ENCODE data around the gene MCOLN2. TPM values are rescaled to one million over a fixed set of nuclear protein-coding genes. Genes with fewer than 3 reads are reported as not detected.
"Not testable (repeated sequence)": the region's sequence is repeated elsewhere in the genome, so short reads cannot be mapped to it uniquely, and the experiment has no call there.

Gene MCOLN2
- total RNA-seq, 2 experiments from 2014 or later: 101 to 103 TPM

DNA sequence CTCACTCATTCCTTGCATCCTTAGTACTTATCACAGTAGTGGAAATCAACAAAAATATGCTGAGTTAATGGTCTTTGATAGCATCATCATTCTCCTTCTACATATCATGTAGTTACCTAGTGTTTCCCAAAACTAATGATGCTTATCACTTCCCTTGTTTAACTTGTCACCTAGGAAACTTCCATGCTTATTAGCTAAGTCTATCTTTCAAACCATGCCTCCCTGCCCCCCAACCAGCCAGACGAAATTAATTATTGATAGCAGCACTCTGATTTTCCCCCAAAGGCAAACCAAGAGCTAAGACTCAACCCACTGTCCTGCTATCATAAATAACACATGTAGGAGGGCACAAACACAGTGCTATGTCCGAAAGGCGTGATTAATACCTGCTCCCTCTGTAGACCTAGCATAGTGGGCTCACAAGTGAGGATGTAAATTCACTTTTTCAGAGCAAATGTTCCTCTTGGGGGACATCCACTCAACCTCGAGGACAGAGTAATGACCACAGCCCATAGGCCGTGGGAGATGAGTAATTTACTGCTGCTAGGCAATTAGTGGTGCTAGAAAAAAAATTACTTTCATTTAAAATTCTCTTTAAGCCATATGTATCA lies 78.1 kb downstream of the MCOLN2 start:
- ChIA-PET CTCF (no interaction called here), POLR2A (no interaction called here)

DNA sequence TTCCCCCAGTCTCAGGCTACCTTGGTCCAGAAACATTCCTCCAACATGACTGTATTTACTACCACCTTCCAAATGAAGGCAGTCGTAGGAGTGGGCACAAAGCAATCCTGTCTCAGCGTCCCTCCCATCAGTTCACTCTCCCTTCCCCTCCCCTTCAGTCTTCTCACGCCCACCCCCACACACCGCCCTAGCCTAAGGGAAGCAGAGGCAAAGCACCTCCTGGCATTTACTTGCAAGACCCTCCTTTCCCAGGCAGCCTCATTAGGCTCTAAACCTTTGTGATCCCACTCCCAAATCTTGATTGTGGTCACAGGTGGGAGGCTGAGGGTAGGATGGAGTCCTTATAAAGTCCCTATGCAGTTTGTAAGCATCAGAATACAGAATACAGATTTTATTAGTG lies 80.0 kb downstream of the MCOLN2 start:
- ChIA-PET CTCF (no interaction called here), POLR2A (no interaction called here)

DNA sequence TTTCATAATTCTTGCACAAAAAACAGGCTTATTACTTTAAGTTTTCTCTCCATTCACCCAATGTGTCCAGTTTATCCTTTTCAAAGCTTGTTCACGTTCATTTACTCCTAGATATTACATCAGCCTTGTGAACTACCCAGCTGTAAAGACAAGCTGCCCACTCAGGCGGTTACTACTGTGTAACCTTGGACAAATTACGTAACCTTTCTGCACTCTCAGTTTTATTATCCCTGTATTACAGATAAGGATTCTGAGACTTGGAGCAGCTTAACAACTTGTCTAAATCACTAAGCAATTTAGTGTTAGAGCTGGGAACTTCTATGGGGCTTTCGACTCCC lies 83.4 kb downstream of the MCOLN2 start:
- ChIA-PET CTCF (interaction anchor here (0.9 kb wide), 1 partner anchor 10 kb away, joined by 3 read pairs; no protein-coding TSS in a partner anchor), POLR2A (no interaction called here)

DNA sequence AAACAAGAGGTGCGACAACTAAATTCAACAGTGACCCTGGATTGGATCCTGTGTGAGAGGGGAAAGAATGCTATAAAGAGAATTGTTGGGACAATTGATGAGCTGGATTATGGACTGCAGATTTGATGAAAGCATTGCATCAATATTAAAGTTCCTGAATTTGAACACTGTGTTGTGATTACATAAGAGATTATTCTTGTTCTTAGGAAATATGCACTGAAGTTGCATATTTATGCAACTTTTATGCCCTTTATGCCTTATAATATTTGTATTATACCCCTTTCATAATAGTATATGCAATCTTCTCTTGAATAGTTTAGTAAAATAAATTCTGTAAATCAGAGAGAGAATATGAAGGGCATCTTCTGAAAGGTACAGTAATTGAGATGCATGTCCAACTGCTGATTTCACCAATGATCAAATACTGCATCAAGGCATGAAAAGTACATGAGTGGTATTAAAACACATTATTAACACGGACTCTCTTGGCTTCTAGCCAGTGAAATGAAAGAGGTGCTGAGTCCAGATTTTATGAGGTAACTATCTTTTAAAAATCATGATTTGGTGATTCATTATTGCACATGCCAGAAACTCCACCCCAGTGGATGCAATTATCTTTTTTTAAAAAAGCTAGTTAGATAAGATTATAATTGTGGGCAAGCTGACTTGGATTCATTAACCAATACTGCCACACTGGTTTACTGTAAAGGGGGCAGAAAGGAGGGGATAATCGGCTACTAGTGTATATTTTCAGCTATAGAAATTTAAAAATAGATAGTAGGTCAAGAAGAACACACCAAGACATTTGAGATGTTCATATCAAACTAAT lies 84.0 kb downstream of the MCOLN2 start:
- ChIA-PET POLR2A (no interaction called here), CTCF (no interaction called here)

DNA sequence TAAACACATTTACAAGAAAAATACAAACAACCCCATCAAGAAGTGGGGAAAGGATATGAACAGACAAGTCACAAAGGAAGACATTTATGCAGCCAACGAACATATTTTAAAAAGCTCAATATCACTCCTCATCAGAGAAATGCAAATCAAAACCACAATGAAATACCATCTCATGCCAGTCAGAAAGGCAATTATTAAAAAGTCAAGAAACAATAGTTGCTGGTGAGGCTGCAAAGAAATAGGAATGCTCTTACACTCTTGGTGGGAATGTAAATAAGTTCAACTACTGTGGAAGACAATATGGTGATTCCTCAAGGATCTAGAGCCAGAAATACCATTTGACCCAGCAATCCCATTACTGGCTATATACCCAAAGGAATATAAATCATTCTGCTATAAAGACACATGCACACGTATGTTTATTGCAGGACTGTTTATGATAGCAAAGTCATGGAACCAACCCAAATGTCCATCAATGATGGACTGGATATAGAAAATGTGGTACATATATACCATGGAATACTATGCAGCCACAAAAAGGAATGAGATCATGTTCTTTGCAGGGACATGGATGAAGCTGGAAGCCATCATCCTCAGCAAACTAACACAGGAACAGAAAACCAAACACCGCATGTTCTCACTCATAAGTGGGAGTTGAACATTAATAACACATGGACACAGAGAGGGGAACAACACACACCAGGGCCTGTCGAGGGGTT lies 88.0 kb downstream of the MCOLN2 start:
- POLR2A ChIA-PET, CTCF ChIA-PET: not testable (repeated sequence)

DNA sequence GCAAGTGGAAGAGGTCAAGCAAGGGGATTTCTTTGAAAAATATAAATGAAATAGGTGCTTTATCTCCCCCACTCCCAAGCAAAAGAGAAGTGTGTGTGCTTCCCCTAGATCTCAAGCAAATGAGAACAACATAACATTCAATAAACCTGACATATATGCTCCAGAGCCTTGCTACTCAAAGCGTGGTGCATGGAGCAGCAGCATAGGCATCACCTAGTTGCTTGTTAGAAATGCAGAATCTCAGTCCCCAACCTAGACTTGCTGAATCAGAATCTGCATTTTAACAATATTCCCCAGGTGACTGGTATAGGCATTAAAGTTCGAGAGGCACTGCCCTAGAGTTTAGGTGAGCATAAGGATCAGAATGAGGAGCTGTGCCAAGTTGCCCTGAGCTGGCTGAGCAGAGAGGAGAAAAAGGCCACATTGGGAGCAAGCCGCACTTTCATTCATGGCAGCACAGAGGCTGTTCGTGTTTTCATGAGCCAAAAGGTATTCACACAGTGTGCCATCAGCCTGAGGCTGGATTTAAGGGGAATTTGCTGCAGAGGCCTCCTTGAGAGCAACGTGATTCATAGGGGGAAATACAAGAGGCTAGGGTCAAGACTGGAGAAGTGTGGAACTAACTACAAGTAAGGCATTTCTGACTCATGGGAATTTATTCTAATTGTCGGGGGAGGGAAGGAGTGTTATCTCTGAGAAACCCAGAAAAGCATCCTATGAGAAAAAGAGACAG lies 89.7 kb downstream of the MCOLN2 start:
- ChIA-PET CTCF (no interaction called here), POLR2A (no interaction called here)

DNA sequence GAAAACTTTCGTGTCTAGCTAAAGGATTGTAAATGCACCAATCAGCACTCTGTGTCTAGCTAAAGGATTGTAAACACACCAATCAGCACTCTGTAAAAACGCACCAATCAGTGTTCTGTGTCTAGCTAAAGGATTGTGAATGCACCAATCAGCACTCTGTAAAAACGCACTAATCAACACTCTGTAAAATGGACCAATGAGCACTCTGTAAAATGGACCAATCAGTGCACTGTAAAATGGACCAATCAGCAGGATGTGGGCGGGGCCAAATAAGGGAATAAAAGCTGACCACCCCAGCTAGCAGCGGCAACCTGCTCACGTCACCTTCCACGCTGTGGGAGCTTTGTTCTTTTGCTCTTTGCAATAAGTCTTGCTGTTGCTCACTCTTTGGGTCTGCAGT lies 94.2 kb downstream of the MCOLN2 start:
- POLR2A ChIA-PET, CTCF ChIA-PET: not testable (repeated sequence)

DNA sequence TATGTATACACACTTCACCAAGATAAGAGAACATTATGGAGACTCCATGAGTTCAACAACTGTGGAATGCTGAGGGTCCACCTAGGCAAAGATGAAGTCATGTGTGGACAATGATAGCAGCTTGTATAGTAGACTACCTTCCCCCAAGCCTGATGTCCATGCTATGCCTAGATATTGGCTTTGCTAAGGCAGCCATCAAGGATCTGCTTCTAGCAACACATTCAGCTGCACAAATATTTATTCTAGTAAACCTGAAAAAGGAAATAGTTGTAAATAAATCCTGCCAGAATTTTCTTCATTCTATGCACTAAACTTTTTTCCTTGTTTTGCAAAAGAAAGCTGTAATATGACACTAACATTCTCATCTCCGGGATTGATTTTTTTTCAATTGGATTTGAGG lies 96.9 kb downstream of the MCOLN2 start:
- CTCF ChIA-PET: no interaction called here
- POLR2A ChIA-PET: no interaction called here

DNA sequence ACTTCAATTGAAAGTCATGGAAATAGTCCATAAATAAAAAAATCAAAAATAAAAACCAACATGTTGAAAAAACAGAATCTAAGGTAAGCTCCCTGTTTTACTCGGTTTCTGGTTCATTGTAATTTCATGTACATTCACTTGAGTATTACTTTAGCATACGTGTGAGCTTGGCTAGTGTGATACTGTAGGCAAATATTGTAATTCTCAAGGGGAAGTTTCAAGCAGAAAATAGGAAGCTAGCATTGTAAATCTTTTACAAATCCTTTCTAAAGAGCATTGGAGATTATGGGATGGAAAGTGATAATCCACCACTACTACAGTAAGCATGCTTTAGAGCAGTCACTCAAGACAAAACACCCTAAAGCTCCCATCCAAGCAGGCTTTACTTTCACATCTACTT lies 100.6 kb downstream of the MCOLN2 start:
- POLR2A ChIA-PET: no interaction called here
- CTCF ChIA-PET: interaction anchor here (0.7 kb wide), 1 partner anchor 114 kb away, joined by 4 read pairs; no protein-coding TSS in a partner anchor

DNA sequence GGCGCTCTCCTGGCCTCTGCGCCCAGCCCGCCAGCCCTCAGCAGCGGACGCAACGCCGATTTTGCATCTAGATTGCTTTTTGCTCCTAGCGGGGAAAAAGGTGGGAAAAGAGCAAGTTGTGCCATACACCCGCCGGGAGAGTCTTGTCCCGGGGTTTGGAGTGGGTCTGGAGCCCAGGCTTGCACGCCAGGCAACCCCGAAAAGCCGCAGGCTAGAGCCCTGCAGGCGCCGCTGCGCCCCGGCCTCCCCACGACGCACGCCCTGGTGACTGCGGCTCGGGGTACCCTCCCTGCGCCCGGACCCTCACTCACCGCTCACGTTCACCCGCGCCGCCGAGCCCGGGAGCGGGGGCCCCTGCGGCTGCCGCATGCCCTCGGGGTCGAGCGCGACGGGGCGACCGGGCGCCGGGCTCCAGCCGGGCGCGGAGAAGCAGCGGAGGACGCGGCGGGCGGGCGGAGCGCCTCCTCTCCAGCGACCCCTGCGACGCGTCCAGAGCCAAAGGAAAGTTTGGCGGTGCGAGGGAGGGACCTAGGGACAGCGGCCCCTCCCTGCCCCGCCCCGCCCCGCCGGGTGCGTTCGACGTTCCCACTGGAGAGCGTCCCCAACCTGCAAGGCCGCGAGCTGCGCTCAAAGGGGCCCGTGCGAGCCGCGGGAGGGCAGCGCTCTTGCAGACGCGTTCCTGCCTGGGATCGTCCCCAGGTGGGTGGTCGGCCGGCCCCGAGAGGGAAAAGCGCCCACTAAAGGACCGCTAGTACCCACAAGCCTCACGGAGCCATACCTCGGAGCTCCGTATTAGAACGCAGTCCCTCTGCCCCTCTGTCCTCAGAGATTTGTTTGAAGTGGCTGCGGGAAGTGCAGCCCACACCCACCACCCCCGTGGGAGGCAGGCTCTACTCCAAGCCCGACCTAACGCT lies 104.0 kb downstream of the MCOLN2 start, which contains the start of gene LPAR3:
Gene LPAR3 (minus strand): TSS at position 502 of the 914 bp plus-strand sequence. CDS start 27,086 bp downstream, outside the sequence.
- POLR2A ChIA-PET: no interaction called here
- CTCF ChIA-PET: no interaction called here

DNA sequence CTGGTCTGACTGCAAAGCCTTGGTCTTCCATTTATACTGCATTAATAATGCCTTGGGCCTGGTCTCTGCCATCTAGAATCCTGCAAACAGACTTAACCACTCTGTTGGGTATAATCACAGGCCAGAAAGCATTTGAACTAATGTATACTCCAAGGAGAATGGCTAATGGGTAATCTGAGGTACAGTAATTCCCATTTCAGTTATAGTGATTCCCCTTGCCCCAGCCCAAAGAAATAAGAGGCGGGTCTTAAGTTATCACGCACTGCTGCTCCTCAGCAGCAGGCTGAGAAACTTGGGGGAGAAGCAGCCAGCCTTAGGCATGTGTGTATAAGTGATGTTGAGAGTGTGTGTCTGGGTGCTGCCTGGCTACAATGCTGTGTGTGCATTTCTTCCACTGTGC lies 106.3 kb downstream of the MCOLN2 start:
- POLR2A ChIA-PET: no interaction called here
- CTCF ChIA-PET: no interaction called here

DNA sequence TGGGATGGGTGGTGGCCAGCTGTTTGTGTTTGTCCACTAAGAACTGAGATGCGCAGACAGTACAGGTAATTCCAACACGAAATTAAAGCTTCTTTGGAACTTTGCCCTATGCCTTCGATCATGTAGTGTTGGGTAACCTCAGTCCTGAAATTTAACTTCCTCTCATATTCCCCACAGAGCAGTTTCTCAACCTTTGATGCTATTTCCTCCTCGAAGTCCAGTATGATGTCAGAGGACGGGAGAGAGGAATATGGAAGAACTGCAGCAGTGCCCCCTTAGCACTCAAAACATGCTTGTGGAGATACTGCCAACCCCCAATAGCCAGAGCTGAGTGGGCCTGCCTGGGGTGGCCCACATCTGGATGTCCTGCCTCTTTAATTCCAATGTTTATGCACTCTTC lies 107.5 kb downstream of the MCOLN2 start:
- POLR2A ChIA-PET: no interaction called here
- CTCF ChIA-PET: no interaction called here

DNA sequence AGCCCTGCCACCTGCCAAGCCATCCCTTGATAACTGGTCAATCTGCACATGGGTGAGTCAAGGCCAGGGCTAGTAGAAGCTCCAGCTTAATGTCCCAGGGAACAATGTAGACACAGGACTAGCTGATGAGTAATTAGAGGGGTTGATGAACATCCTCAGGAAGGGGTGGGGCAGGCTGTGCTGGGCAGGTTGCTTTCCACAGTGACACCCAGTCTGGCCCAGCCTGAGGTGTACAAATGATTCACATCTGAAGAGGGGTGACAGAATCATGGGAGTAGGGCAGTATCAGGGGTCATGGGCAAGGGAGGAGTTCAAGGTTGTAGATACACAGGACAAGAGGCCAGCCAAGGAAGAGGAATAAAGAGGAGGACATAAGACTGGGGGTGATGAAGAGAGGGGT lies 108.2 kb downstream of the MCOLN2 start:
- CTCF ChIA-PET: no interaction called here
- POLR2A ChIA-PET: no interaction called here

DNA sequence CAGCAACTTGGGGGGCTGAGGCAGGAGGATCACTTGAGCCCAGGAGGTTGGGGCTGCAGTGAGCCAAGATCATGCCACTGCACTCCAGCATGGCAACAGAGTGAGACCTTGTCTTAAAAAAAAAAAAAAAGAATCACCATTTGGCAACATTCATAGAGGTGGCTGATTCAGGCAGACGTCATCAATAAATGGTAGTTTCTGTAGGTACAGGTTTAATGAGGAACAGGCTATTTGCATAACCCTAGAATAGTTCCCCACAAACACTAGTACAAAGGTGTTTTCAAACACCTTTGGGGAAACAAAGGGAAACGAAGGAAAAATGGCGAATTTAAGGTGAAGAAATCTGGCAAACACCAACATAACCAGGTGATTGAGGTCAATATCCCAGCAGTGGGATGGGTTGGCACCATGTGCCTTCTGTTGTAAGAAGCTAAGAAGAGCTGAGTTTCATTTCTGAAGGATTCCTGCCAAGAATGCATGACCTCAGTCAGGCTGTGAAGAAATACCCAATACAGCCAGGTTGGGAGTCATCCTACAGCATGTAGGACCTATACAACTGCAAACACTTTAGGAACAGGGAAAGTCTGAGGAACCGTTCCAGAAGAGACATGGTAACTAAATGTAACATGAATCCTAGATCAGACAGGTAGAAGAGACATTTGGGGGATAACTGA lies 109.5 kb downstream of the MCOLN2 start:
- POLR2A ChIA-PET: no interaction called here
- CTCF ChIA-PET: no interaction called here

DNA sequence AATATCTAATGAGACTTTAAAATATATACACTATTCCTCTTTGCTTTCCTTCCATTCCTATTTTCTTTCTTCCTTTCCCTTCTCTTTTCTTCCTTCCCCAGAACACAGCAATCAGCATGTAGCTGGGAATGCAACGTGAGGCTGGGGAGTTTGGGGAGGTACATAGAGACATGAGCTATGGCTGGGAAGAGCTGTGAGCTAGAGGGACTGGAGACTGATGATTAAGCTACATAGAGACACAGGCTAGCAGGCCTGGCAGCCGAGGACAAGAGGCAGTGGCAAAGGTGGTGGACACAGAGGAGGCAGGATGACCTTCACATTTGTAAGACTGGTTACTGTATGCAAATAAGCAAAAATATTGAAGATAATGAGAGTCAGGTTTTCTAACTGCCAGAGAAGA lies 111.4 kb downstream of the MCOLN2 start:
- CTCF ChIA-PET: no interaction called here
- POLR2A ChIA-PET: no interaction called here

DNA sequence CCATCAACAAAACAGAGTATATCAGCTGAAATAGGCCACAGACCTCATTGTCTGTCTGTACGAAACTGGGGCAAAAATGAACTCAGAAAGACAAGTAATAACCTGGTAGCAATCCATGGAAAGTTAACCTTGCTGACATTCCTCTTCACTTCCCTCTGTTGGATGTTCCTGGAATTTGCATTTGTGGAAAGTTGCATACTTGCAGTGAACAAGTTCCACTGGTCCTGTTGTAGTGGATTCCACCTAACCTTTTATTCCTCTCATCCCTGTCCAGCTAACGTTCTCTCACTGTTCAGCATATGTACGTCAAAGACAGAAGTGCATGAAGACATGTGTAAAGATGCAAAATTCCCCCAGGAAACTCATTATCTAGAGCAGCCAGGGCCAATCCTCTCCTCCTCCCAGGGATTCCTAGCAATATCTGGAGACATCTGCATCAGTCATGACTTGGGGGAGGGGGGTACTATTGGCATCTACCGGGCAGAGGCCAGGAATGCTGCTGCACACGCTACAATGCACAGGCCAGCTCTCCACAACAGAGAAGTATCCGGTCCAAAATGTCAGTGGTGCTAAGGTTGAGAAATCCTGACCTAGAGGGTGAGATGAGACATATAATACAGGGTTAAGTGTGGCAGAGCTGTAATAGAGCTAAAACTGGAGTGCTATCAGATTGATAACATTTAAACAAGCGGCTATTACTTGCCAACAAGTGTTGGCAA lies 112.1 kb downstream of the MCOLN2 start:
- CTCF ChIA-PET: interaction anchor here (0.6 kb wide), 1 partner anchor 680 kb away, joined by 3 read pairs; no protein-coding TSS in a partner anchor
- POLR2A ChIA-PET: no interaction called here

DNA sequence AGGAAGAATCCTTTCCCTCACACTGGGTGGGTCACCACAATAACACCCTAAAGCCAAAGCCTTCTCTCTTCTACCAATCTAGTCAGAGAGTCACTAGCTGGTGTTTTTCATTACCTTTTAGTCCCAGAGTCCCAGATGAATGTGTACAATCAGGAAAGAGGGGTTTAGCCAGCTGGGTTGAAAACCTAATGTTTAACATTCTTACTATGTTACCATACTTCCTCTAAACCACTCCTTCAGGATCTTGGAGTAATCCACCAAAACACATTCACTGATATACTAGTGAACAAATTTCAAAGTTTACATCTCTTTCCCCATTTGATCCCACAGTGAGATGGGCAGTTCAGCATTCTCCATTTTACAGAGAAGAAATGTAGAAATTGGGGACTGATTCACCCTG lies 113.6 kb downstream of the MCOLN2 start:
- POLR2A ChIA-PET: no interaction called here

DNA sequence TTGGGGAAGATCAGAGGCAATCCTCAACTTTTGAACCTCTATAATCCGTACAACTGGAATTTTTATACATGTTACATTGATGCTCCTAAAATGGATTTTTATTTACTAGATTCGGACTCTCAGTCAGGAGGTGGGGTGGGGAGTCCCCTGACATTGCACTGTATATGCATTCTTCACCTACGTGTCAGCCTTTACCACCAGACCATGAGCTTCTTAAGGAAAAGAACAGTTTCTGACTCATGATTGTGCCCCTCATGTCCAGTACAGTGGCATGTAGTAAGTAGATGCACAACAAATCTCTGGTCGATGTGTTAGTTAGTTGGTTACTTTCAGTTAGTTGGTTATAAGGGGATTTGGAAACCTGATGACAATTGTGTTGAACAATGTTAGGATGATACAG lies 119.3 kb downstream of the MCOLN2 start:
- POLR2A ChIA-PET: no interaction called here
- CTCF ChIA-PET: no interaction called here

More for the DNA sequence above, 113.6 kb downstream of the MCOLN2 start:
- CTCF ChIA-PET: no interaction called here

Measured in activated CD8-positive, alpha-beta memory T cell treated with anti-CD3 and anti-CD28 coated beads for 36 hours (primary cell).